HEK293 (cell line): ENCODE results near the gene COL18A1.

Source experiments
- CTCF ChIP-seq: fragments of 450-650 bp; formaldehyde crosslinking; IDR thresholded peaks from 2 replicates; pipeline ENCODE4 v1.5.1; 2016; ENCODE audit warnings: missing biosample characterization, missing genetic modification characterization
- REST ChIP-seq: fragments of 450-650 bp; formaldehyde crosslinking; IDR thresholded peaks from 2 replicates; pipeline ENCODE4 v1.5.1; 2016; ENCODE audit warnings: missing biosample characterization, missing genetic modification characterization
- ZBTB1 ChIP-seq: fragments of 450-650 bp; formaldehyde crosslinking; IDR thresholded peaks from 2 replicates; pipeline ENCODE4 v1.5.1; 2016; ENCODE audit warnings: missing biosample characterization, missing genetic modification characterization
- ZBTB11 ChIP-seq: fragments of 450-650 bp; formaldehyde crosslinking; conservative IDR thresholded peaks from 2 replicates; pipeline ENCODE4 v1.5.1; 2016; ENCODE audit warnings: low read depth, missing biosample characterization, missing genetic modification characterization
- ZBTB8A ChIP-seq: fragments of 450-650 bp; formaldehyde crosslinking; IDR thresholded peaks from 2 replicates; pipeline ENCODE4 v1.5.1; 2016; ENCODE audit warnings: missing biosample characterization, missing genetic modification characterization
- ZNF274 ChIP-seq, 2 experiments: fragments of 200-500 bp in 1 of 2; fragments of 450-650 bp in 1 of 2; sonication (Bioruptor generic) in 1 of 2; formaldehyde crosslinking in 1 of 2; IDR thresholded peaks; 2 replicates each; pipeline versions ENCODE4 v1.5.1 to v1.6.1; 2014 to 2016; ENCODE audit warnings: borderline replicate concordance in 1 of 2, inconsistent platforms in 1 of 2, low read length in 1 of 2, missing biosample characterization in 1 of 2, missing genetic modification characterization in 1 of 2
- ZNF677 ChIP-seq: fragments of 450-650 bp; IDR thresholded peaks from 2 replicates; pipeline ENCODE4 v1.5.0; 2018; ENCODE audit warnings: missing biosample characterization, mild to moderate bottlenecking, missing genetic modification characterization, moderate library complexity
- ZNF777 ChIP-seq: fragments of 450-650 bp; formaldehyde crosslinking; IDR thresholded peaks from 2 replicates; pipeline ENCODE4 v1.5.1; 2017; ENCODE audit warnings: missing biosample characterization, missing genetic modification characterization, borderline replicate concordance

GRCh38 chr21:45356653-45357435 lies 48.1 kb upstream of the COL18A1 start:
- TF ChIP-seq ZBTB1 (tag by site-specific recombination) (no peak), ZNF677 (tag by site-specific recombination) (no peak), CTCF (tag by site-specific recombination) (no peak), REST (no peak), ZBTB11 (tag by site-specific recombination) (no peak), ZBTB8A (tag by site-specific recombination) (no peak), ZNF777 (tag by site-specific recombination) (no peak), ZNF274 (IDR thresholded peaks at IDR 0.05; ENCODE audit: low read length) (no peak), ZNF274 (tag by site-specific recombination; IDR thresholded peaks at IDR 0.05; ENCODE audit: borderline replicate concordance) (no peak)
